Activated CD8-positive, alpha-beta memory T cell treated with anti-CD3 and anti-CD28 coated beads, Interleukin-2, amount 50 U/mL, for 48 hours (primary cell): Measurements from ENCODE around the gene LHX1.

Source experiments
- DNase-seq: peaks from one replicate; pipeline ENCODE4 v3.0.0-alpha.2; 2020

The LHX1 gene

DNA sequence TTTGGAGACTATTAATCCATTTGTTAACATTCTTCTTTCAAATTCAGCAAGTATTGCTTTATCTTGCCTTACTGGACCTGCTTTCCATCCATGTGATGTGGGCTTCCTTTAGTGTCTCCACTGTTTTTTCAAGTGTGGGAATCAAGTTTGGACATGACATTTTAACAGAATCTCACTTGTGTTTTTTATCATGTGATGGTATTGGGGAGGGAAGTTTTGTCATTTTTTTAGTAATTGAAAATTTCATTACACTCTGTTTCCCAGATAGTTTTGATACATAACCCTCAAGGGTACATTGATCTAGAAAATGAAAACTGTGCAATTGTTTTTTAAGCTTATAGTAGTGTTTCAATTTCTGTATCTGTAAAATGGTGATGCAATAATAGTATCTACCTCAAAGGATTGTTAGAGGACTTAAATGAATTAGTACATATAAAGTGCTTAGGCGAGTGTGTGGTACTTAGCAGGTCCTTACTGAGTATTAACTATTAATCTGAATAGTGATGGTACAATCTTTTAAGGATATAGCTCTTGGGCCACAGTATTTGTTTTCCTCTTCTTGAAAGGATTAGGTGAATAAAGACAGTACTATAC is 38.7 kb downstream of the LHX1 start:
- DNase-seq = no peak

DNA sequence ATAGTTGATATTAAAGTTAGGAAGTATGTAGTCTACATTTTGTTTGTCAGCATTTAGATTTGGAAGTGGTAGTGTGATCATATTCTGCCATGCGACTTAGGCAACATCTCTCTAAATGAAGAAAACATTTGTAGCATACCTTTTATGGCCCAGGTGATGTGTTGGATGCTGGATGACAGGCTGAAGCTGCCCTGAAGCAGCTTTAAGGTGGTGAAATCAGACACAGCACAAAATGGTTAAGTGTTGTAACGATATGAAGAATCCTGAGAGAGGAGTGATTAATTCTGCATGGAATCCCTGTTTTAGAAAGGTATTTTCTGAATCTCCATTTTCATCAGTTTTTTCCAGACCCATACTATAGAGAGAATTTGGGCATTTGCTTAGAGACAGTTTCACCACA is 39.8 kb downstream of the LHX1 start:
- DNase-seq = no peak

DNA sequence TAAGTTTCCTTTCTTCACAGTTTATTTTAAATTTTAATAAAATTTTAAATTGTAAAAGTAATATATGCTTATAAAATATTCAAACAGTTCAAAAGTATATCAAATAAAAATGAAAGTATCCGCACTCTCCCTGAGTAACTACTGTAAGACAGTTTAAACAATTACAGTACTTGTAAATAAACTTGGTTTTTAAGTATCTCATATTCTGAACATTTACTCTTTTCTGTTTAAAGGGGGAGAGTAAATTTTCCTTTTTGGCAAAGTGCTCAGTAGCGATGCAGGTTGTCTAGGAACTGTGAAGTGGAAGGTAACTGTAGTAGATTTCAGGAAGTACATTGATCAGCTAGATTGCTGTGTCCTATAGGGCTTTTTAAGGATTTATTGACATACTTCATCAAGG is 40.3 kb downstream of the LHX1 start:
- DNase-seq = no peak

- DNase-seq = no peak
Measured at GRCh38 chr17:36978810-36979564, 41.7 kb downstream of the LHX1 start.

GRCh38 chr17:36979565-36979941 is 42.3 kb downstream of the LHX1 start:
- DNase-seq = no peak

DNA sequence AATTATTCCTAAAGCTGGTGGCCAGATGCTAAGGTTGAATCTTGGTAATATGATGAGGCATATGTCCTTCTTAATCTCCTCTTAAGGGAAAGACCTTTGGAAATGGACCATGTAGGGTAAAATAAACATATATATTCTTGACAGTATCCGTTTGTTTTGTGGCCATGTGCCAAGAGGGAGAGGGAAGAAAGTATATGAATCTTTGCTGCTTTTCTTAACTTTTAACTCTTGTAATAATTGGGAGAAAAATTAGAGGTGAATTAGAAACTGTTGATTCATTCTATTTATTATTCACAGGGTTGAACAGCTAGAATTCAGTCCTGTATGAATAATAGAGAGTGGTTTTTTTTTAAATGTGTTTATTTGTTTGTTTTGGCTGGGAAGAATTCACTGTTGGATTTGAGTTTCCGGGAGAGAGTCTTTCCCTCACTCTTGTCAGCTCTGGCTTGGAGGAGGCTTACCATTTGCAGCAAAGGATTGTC is 43.0 kb downstream of the LHX1 start:
- DNase-seq = no peak

DNA sequence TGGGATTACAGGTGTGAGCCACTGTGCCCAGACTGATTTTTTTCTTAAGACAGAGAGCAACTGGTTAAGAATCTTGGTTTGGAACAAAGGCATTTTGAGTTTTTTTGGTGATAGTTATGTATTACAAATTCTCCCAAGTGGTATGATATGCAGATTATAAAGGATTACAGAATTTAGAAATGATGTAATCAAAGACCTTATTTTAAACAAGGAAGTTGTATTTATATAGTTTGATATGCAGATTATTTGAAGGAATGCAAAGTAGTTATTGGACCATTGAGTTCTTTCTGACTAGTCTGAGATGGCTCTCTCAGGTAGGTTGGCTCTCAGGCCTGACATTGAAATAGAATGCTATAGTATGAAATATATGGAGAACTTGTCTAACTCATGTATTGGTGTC is 46.3 kb downstream of the LHX1 start:
- DNase-seq = no peak

- no peak for DNase-seq
Measured at GRCh38 chr17:36989173-36989572, 51.9 kb downstream of the LHX1 start.

DNA sequence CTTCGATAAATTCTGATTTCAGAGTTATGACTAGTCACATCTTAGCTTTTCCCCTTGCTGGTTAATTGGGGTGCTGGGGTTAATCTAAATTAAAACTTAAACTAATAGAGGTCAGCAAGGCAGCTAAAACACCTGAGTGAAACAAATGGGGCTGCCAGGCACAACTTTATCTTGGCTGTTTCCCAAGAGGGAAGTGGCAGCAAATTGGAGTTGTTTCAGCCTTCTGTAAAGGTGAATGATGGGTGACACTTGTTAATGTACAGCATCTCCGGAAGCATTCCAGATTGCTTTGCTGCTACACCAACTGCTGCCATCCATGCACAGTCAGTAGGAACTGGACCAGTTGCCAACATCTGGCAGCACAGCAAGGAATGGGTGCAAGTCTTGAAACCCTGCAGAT is 55.4 kb downstream of the LHX1 start:
- no peak for DNase-seq

DNA sequence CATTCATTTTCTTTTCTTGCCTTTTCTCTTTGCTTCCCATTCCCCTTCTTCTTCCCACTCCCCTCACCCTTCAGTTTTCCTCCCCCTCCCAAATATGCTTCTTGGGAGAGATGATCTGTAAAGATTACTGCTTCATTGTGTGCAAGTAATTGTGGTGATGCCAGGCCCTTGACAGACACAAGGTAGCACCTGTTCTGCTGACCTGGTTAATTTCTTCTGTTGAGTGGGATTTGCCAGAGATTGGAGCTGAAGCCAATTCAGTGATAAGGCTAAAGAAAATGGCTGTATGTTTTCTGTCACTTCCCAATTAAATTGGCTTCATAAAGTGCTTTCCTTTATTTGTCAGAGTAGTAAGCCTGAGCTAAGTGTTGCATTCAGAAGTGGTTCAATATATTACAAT is 56.0 kb downstream of the LHX1 start:
- DNase-seq = no peak
